GM19238 (cell line): ENCODE data around the gene DIO1.

ENCODE experiments used
- DNase-seq: peaks from one replicate; pipeline ENCODE4 v3.0.0; 2011; ENCODE audit warnings: low spot score; ENCODE audit not compliant: insufficient read length

The DIO1 gene

DNA sequence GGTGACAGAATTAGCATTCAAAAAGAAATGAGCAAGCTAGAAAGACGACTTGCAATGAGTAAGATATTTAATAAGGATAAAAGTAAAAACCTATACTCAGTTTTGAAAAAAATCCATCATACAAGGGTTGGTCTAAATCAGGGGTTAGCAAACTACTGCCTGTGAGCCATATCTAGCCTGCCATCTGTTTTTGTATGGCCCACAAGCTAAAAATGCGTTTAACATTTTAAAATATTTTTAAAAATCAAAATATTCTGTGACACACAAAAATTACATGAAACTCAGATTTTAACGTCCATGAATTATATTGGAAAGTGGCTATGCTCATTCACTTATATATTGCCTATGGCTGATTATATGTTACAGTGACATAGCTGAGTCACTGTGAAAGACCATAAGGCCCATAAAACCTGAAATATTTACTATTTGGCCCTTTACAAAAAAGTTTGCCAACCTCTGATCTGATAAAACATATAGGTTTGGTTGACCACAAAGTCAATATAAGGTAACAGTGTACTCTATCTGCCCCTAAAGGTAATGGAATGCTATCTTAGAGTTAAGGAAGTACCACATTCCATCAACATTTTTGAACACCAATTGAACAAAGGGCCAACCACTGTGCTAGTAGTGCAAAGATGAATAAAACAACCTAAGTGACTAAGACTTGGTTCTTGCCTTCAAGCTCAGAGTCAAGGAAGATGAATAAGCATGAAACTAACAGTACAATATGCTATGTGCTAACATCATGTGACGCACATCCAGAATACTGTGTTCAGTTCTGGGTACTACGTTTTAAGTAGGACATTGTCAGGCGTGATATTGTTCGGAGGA lies 48.4 kb downstream of the DIO1 start:
- no peak for DNase-seq

DNA sequence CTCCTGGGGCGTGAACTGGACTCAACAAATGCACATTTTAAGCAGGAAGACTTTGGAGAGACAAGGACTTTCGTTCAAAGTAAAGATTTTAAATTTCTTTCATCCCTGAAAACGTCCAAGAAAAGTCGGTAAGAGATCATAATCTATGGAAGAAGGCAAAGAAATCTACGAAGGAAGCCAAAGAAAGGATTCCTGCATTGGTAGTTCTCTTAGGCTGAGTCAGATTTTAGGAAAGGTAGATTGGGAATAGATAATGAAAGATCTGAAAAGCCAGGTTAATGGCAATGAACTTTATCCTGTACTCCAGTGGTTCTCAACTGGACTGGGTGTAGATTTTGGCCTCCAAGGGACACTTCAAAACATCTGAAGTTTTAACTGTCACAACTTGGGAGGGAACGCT lies 49.1 kb downstream of the DIO1 start:
- DNase-seq, result no peak

DNA sequence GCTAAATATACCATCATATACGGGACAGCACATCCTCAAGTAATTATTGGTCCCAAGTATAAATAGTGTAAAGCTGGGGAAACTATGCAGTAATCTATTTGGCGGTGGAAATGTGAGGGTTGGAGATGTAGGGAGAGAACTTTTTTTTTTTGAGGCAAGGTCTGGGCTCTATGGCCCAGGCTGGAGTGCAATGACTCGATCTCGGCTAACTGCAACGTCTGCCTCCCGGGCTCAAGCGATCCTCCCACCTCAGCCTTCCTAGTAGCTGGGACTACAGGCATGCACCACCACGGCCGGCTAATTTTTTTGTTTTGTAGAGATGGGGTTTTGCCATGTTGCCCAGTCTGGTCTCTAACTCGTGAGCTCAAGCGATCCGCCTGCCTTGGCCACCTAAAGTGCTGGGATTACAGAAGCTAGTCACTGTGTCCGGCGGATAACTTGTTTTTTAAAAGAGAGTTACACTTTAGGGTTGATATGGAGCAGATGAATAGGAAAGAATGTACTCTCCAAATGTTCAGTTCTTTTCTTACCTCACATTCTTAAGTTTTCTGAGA lies 49.6 kb downstream of the DIO1 start:
- no peak for DNase-seq

DNA sequence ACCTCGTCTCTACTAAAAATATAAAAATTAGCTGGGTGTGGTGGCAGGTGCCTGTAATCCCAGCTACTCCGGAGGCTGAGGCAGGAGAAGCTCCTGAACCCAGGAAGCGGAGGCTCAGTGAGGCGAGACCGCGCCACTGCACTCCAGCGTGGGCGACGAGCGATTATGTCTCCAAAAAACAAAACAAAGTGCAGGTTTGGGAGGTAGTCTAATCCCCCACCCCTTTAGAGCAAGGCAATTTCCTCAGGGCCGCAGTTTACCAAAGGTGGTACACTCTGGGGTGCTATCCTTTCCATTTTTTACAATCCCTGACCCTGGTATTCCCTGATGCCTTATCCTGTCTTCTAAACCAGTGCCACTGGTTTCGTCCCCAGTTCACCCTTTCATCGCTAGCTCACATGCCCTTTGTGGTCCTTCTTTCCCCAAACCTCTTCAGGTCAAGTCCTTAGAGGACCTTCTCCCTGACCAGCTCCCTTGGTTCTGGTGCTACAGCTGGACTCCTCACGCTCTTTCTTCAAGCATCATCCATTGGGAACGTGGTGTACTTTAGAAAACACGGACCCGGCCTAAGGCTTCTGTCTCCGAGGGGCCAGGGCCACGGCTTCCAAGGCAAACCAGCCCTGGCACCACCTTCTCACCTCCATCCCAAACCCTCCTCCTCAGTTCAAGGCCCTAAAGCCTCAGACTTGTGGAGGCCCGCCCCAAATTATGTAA lies 50.6 kb downstream of the DIO1 start:
- no peak for DNase-seq

DNA sequence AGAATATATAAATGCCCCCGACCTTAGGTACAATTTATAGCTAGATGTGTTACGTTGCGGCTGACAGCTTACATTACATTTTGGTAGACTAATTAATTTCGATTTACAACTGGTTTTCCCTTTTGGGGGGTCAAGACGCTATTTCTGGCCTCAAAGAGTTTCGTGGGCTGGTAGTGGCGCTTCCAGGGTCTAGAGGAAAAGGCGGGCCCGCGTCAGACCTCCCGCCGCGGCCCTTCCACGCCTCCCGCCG lies 51.1 kb downstream of the DIO1 start:
- no peak for DNase-seq

DNA sequence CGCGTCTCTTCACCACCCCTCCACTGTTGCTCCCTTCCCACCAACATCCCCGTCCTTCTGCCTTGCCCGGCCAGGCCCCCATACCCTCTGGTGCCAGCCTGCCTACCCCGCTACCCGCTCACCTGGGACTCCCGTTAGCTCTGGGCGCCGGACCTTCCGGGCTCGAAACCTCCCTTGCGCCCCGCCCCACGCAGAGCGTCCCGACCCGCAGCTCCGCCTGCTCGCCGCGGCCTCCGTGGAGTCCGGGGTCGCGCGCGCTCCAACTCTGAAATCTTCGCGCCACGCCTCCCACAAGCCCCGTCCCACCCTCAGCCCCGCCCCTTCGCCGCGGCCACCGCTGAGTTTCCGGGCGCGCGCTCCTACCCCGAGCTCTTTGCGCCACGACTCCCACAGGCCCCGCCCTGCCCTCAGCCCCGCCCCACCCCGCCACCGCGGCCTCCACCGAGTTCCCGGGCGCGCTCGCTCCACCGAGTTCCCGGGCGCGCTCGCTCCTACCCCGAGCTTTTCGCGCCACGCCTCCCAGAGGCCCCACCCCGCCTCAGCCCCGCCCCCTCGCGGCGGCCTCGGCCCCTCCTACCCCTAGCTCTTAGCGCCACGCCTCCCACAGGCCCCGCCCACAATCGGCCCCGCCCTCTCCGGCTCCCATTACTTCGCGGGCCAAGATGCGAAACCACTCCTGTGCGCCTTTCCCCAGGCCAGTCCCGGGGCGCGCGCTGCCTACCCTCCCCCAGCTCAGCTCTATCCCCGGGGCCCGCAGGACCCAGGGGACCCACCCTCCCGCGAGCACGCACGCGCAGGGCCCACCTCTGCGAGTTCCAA lies 51.7 kb downstream of the DIO1 start, which contains the start of gene IFT25:
Gene IFT25 (minus strand): TSS at position 267 of the 819 bp plus-strand sequence. CDS start 5,617 bp downstream, outside the sequence.
- DNase-seq, result peak; percentile 90

DNA sequence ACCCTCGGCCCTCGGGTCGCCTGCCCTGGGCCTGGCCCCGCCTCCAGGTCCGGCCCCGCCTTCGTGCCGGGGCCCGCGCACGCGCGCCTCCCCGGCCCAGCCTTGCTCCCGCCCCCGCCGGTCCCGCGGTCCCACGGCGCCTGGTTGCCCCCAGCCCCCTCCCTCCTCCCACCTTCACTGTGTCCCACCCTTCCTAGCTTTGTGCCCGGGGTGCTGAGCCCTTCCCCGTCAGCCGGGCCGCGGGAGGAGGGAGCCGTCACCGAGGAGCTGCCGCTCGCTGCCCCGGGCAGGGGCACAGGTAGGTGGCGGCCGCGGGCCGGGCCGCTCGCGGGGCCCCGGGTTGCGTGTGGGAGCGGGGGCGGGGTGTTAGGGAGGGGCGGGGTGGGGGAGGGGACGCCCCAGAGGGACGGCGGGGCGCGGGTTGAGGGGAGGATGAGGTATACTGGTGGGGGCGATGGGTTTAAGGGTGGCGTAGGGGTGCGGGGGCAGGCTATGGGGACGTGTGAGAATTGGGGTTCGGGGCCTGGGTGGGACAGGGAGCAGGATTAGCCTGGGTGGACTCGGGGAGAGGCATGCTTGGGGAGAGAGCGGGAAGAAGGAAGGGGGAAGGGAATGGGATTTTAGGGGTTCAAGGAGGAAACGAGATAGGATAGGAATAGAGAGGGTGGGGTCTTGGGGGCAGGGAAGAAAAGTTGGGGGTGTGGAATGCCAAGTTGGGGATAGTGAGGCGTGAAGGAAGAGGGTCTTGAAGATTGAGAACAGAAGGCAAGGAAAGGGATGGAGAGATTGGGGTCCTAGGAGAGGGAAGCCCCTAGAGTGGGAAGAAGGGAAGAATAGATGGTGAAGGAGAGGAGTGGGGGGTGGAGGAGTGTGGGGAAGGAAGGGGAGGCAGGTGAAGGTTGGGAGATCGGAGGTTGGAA lies 52.5 kb downstream of the DIO1 start, which contains the start of gene LRRC42:
Gene LRRC42 (plus strand): TSS at position 99 of the 920 bp plus-strand sequence. CDS start 5,650 bp downstream, outside the sequence.
- DNase-seq, result no peak

DNA sequence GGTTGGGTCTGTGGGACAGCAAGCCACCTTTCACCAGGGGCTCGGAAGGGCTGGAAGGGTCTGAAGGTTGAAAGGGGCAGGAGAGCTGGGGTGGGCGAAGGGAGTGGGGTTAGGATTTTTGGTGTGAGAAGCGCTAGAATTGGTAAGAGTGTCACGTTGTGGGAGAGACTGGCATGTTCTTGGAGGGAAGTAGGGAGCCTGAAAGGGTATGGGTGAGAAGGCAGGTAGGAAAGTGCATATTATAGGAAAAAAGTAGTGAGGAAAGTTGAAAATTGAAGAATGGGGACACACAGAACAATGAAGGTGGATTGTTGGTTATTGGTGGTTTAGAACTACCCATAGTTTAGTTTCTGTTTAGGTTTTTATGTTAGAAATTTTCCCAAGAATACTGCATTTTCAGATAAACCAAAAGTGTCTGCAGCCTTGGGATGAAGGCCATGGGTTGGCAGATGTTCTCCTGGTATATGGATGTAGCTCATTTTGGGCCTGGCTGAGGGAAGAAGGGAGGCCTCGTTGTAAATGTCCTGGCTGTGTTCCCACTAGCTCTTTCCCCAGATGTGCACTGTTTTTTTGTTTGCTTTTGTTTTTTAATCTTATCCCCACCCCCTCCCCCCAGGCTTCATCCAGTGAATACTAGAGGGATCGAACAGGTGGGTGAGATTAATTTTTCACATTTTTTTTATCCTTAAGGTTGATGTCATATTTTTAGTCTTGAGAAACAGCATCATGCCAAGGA lies 53.4 kb downstream of the DIO1 start:
- DNase-seq, result no peak

DNA sequence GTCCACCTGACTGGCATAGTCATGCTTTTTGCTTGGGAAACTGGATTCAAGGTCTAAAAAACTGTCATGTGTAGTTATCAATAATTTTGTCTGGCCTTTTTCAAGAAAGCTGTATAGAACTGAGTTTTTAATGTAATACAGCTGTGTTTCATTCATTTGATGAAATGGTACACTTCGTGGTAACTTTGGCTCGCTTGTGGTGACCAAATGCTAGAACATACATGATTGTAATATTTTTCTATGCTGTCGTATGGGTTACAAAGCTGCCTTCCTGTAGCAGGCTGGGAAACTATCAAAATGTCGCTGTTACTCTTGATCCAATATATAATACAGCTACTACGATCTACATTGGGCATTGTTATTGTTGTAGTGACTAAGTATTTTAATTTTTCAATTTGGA lies 54.3 kb downstream of the DIO1 start:
- no peak for DNase-seq

DNA sequence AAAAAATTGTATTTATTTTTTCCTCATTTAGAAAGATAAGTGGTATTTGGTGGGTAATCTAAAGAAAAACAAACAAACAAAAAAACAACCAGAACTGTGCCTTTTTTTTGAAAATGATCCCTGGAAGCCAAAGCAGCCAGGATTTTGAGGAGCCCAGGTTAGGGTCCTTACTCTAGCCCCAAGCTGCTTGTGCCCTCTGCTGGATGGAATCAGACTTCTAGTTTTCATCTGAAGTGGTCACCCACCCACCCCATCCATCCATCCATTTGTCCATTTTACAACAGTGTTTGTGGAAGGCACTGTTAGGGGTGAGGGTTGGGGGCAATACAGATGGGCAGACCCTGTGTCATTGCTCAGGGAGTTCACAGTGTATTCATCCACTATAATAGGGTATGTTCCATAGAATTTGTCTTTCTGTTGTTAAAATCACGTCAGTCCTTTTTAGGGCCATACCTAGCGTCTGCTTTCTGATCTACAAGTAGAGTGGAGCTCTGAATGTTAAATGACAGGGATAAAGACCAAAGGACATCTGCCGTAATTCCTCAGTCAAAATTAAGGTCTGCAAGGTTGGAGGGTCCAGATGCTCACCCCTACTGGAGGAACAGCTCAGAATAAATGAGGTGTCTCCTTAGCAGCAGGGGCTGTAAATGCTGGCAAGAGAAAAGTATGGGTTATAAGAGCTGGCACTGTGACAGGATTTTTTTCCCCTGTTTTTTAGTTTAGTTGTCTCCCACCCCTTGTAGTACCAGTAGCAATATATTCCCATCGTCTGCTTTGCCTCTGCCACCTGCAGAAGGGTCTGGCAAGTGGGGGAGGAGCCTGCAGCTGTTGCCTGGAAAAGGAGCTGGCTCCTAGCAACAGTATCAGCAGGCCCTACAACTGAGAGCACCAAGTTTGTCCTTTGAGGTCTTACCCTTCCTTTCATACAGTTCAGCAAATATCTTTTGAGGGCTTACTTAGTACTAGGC lies 55.3 kb downstream of the DIO1 start:
- no peak for DNase-seq

DNA sequence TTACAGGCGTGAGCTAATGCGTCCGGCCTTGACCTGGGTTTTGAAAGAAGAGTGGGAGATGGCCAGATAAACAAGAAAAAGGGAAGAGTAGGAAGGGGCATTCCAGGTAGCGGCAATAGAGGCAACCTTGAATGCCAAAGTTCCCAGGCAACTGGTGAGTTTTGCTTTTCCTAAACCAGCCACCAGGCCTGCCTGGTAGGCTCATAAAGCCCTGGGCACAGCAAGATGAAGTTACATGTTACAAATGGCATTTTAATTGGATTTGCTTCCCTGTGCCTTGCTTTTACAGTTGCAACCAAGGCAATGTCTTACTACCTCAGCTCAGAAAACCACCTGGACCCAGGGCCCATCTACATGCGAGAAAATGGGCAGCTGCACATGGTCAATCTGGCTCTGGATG lies 57.7 kb downstream of the DIO1 start:
- DNase-seq, result no peak

DNA sequence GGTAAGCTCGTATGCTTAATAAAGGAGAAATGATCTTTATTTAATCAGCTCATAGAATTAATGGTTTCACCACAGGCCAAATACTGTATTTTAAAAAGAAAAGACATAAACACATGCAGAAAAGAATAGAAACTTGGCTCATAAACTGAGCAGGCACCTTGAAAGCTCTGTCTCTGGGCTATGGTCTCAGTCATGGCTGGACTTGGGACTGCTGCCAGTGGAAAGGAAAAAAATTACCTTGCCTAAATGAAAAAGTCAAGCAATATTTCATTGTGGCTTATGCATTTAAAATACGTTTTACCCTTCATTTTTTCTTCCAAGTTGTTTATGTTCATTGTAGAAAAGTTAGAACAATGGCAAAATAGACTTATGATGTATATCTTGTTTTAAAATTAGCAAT lies 60.1 kb downstream of the DIO1 start:
- no peak for DNase-seq

DNA sequence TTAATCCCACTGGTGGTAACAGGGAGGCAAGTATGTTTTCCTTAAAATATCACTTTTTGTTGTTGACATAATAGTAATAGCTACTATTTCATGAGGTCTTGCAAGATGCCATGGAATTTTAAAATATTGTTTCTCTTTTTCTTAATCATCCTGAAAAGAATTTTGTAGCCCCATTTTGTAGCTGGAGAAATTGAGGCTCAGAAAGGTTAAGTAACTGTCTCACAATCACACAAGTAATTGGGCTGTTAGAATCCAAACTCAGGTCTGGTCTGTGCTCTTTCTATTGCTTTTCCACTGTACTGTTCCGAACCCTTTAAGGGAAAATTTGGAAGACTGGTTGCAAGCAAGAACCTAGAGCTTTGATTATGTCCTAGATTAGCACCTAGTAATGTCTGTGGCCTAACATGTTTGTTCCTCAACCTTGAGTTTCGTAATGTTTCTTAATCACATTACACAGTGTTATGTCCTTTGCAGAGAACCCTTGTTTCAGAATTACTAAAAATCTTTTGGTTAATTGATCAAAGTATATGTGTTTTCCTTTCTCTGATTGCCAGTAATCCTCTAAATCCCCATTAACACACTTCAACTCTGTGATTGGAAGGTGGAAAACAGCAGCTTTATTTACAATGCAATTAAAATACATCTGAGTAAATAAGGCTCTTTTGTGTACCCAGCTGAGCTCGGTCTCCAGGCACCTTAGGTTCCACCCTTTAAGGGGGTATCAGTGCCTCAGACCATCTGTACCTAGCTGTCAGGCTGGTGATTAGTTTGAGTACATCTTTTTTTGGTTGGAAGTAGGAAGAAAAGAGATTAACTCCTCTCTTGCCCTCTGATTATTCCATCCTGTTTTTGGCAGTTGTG lies 62.6 kb downstream of the DIO1 start:
- no peak for DNase-seq

DNA sequence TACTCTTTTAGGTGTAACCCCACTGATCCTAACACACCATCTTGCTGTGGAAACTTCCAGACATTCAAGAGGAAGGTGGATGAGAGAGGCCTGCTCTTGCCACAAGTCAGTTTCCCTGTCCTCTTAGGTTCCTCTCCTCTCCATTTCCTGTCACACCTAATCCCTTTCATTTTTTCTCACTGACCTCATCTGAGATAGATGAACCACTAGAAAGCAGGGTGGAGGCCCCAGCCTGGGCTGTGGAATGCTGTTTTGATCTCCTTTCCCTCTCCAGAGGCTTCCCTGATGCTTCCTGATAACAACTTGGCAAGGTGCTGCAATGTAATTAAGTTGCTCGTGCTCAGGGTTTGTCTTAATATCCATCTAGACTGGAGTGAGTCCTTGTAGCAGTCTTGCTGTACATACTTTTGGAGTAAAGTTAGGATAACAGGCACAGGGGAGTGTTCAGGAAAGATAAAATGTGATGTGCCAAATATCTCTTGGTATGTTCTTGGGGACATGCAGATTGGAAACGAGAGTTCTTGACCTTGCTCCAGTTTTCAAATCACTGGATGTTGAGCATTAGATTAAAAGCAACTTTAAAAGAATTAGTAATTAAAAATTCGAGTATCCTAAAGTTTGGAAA lies 63.3 kb downstream of the DIO1 start:
- no peak for DNase-seq

DNA sequence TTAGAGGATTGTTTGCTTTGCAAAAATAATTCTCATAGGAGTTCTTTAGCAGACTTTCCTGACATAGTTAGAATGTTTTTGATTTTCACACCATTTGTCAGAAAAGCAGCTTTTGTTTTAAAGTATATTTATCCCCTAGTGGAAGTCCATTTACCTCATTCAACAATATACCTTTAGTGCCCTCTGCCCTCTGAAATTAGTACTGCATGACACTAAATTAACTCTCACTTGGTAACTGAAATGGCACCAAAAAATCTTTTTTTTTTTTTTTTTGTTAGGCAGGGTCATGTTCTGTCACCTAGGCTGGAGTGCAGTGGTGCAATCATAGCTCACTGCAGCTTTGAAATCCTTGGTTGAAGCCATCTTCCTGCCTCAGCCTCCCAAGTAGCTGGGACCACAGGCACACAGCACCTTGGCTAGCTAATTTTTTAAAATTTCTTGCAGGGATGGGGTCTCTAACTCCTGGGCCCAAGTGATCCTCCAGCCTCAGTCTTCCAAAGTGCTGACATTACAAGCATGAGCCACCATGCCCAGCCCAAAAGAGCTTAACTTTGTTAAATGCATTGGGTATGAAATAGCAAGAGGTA lies 65.8 kb downstream of the DIO1 start:
- no peak for DNase-seq
